OCI-LY3 (cell line): ENCODE data around the gene EPYC.

Experiments used
- H2AFZ ChIP-seq: fragments of 200-600, 300-600 bp; shearing (Covaris generic); 2 replicates; pipeline ENCODE4 v1.6.0; 2014; ENCODE audit warnings: antibody characterized with exemption, low read depth, low read length
- H3K27ac ChIP-seq: fragments of 200-600, 300-600 bp; sonication (generic); 2 replicates; pipeline ENCODE4 v1.5.1; 2014; ENCODE audit warnings: mild to moderate bottlenecking, low read length, moderate library complexity, mixed read lengths
- H3K27me3 ChIP-seq: fragments of 200-600, 300-600 bp; sonication (generic); 2 replicates; pipeline ENCODE4 v1.6.1; 2014; ENCODE audit warnings: low read depth, low read length, mixed read lengths
- H3K36me3 ChIP-seq: fragments of 200-600, 300-600 bp; sonication (generic); replicated peaks from 2 replicates; pipeline ENCODE3; 2014; ENCODE audit warnings: low read depth, low read length, mixed read lengths
- H3K4me1 ChIP-seq: fragments of 300-600, 200-600 bp; sonication (generic); 2 replicates; pipeline ENCODE4 v1.6.1; 2014; ENCODE audit warnings: low read length, mixed read lengths
- H3K4me2 ChIP-seq: fragments of 200-600, 300-600 bp; sonication (generic); 2 replicates; pipeline ENCODE4 v1.6.1; 2014; ENCODE audit warnings: low read length, mixed read lengths
- H3K4me3 ChIP-seq: fragments of 300-600, 200-600 bp; sonication (generic); 2 replicates; pipeline ENCODE4 v1.5.1; 2014; ENCODE audit warnings: antibody characterized with exemption, mild to moderate bottlenecking, low read length, moderate library complexity
- H3K79me2 ChIP-seq: fragments of 300-600, 200-600 bp; shearing (Covaris generic); 2 replicates; pipeline ENCODE4 v1.6.1; 2014; ENCODE audit warnings: mild to moderate bottlenecking, low read length, mixed read lengths
- H3K9ac ChIP-seq: fragments of 300-600, 200-600 bp; shearing (Covaris generic); 2 replicates; pipeline ENCODE4 v1.6.0; 2014; ENCODE audit warnings: mild to moderate bottlenecking, low read length, moderate library complexity
- H3K9me3 ChIP-seq: fragments of 200-600, 300-600 bp; shearing (Covaris generic); 2 replicates; pipeline ENCODE4 v1.6.1; 2014; ENCODE audit warnings: low read length, mixed read lengths; ENCODE audit not compliant: insufficient read depth
- H4K20me1 ChIP-seq: fragments of 200-600, 300-600 bp; sonication (generic); 2 replicates; pipeline ENCODE4 v1.6.1; 2016; ENCODE audit warnings: low read length, mixed read lengths; ENCODE audit not compliant: insufficient read depth
- EZH2phosphoT487 ChIP-seq: fragments of 200-600 bp; shearing (Covaris generic); IDR thresholded peaks from 2 replicates; pipeline ENCODE4 v1.6.1; 2018; ENCODE audit warnings: antibody characterized with exemption, mixed run types, low read depth
- TF ChIP-seq, protein P1 (sequence below): fragments of 200-600, 300-600 bp; sonication (generic); IDR thresholded peaks from 2 replicates; pipeline ENCODE4 v1.5.1; 2014; ENCODE audit warnings: antibody characterized with exemption, low read length, low read depth

EPYC gene

DNA sequence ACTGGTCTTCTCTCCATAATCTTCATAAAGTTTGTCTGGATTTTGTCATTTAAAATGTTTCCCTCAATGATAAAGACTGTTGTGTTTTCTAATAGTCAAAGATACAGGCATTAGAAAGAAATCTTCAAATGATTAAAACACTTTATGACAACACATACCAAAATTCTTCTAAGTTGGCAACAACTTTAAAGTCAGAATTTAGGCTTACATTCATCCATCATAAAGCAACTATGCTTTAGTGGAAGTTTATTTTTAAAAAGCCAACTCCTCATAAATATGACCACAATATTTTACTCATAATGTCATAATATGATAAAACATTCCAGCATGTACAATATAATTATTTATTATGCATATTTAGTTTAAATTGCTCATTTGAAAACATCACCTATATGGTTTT lies 32.5 kb downstream of the EPYC start:
- Histone ChIP-seq H3K4me2 (no peak overlapping the region), H4K20me1 (no peaks in the 10 kb centered on the region), H3K36me3 (no peaks in the 10 kb centered on the region), H2AFZ (no peak overlapping the region), H3K79me2 (no peaks in the 10 kb centered on the region), H3K27me3 (no peaks in the 10 kb centered on the region), H3K9ac (no peak overlapping the region), H3K9me3 (no peaks in the 10 kb centered on the region), H3K4me3 (no peak overlapping the region), H3K27ac (no peak overlapping the region), H3K4me1 (peaks cover 9% of the 10 kb centered on the region)
- TF ChIP-seq, protein P1, sequence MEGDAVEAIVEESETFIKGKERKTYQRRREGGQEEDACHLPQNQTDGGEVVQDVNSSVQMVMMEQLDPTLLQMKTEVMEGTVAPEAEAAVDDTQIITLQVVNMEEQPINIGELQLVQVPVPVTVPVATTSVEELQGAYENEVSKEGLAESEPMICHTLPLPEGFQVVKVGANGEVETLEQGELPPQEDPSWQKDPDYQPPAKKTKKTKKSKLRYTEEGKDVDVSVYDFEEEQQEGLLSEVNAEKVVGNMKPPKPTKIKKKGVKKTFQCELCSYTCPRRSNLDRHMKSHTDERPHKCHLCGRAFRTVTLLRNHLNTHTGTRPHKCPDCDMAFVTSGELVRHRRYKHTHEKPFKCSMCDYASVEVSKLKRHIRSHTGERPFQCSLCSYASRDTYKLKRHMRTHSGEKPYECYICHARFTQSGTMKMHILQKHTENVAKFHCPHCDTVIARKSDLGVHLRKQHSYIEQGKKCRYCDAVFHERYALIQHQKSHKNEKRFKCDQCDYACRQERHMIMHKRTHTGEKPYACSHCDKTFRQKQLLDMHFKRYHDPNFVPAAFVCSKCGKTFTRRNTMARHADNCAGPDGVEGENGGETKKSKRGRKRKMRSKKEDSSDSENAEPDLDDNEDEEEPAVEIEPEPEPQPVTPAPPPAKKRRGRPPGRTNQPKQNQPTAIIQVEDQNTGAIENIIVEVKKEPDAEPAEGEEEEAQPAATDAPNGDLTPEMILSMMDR = no peak
- no peak for TF ChIP-seq EZH2phosphoT487

DNA sequence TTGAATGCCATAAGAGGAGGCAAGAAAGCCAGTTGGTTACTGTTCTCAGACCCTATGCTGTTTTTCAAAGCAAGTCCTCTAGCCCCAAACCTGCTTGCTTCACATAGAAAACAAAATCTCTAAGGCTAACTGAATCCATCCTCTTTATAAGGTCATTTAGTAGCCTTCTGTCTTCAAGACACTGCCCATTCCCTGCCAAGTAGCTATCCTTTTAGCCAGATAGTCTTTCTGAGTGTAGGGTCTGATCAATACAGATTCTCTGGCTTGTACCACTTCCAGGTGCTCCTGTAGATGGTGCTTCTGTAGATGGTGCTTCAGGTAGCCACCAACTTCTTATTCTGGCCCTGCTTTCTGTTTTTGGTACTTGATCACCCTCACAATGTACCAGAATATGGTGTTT lies 33.9 kb downstream of the EPYC start:
- no peak overlapping the region for H3K4me3 ChIP-seq
- no peaks in the 10 kb centered on the region for H3K36me3 ChIP-seq
- H3K27me3 ChIP-seq = no peaks in the 10 kb centered on the region
- no peaks in the 10 kb centered on the region for H3K9me3 ChIP-seq
- H3K4me2 ChIP-seq = no peak overlapping the region
- peaks cover 2% of the 10 kb centered on the region for H3K4me1 ChIP-seq
- H3K9ac ChIP-seq = no peak overlapping the region
- H3K79me2 ChIP-seq = no peaks in the 10 kb centered on the region
- TF ChIP-seq EZH2phosphoT487 = no peak
- TF ChIP-seq, protein P1 = no peak
- no peak overlapping the region for H2AFZ ChIP-seq
- H4K20me1 ChIP-seq = no peaks in the 10 kb centered on the region
- no peak overlapping the region for H3K27ac ChIP-seq

DNA sequence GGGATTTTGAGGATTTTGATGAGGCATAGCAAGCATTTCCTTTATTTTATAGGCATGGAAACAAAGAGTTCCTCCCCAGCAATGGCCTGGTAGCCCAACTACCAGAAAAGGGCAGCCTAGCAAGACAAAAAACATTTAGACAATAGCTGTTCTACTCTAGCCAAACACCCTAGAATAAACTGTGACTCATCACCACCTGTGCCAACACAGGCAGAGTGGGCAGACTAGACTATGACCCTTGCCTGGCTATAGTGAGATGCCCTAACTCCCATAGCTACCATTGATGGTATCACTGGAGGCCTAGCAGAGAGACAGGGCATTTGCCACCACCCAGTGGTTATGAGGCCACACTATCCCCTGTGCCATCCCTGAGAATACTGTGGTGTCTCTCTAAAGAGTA lies 34.3 kb downstream of the EPYC start:
- Histone ChIP-seq H2AFZ (no peak overlapping the region), H3K4me3 (no peak overlapping the region)
- TF ChIP-seq EZH2phosphoT487 = no peak
- TF ChIP-seq, protein P1 = no peak

DNA sequence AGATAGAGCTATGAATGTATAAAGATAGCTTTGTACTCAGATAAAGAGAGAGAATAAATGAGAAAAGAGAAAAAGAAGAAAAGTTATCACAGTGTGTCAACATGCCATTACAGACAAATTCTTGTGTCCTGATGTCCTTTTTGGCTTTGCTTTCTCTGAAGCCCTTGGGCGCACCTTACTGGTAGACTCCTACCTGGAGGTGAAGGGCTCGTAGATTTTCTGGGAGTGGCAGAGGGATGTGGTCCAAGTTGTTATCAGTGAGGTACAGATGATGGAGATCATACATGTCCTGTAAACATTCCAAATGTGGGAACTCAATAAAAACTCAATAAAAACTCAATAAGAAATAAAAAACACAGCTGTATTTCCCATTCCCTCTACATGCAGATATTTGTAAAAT lies 34.9 kb downstream of the EPYC start:
- Histone ChIP-seq H3K27me3 (no peaks in the 10 kb centered on the region), H3K36me3 (no peaks in the 10 kb centered on the region), H3K9ac (no peak overlapping the region), H3K4me3 (no peak overlapping the region), H3K4me2 (no peak overlapping the region), H3K4me1 (peaks cover 8% of the 10 kb centered on the region), H4K20me1 (no peaks in the 10 kb centered on the region), H3K27ac (no peak overlapping the region), H2AFZ (0 out of 2 replicates have a peak overlapping the region, but pooled peaks have one; percentile 13), H3K9me3 (no peaks in the 10 kb centered on the region), H3K79me2 (no peaks in the 10 kb centered on the region)
- no peak for TF ChIP-seq EZH2phosphoT487
- TF ChIP-seq, protein P1 = no peak

More for the DNA sequence above, 34.3 kb downstream of the EPYC start:
- Histone ChIP-seq H3K27me3 (no peaks in the 10 kb centered on the region), H3K4me1 (peaks cover 2% of the 10 kb centered on the region), H3K4me2 (no peak overlapping the region), H3K9ac (no peak overlapping the region), H3K27ac (no peak overlapping the region), H3K36me3 (no peaks in the 10 kb centered on the region), H3K79me2 (no peaks in the 10 kb centered on the region), H4K20me1 (no peaks in the 10 kb centered on the region), H3K9me3 (no peaks in the 10 kb centered on the region)
